Astrocyte of the hippocampus (primary cell): ENCODE results near the gene KIF23.

Source experiments
- DNase-seq: peaks from one replicate; pipeline ENCODE4 v3.0.0; 2011; ENCODE audit warnings: low read depth, low spot score

The KIF23 gene

DNA sequence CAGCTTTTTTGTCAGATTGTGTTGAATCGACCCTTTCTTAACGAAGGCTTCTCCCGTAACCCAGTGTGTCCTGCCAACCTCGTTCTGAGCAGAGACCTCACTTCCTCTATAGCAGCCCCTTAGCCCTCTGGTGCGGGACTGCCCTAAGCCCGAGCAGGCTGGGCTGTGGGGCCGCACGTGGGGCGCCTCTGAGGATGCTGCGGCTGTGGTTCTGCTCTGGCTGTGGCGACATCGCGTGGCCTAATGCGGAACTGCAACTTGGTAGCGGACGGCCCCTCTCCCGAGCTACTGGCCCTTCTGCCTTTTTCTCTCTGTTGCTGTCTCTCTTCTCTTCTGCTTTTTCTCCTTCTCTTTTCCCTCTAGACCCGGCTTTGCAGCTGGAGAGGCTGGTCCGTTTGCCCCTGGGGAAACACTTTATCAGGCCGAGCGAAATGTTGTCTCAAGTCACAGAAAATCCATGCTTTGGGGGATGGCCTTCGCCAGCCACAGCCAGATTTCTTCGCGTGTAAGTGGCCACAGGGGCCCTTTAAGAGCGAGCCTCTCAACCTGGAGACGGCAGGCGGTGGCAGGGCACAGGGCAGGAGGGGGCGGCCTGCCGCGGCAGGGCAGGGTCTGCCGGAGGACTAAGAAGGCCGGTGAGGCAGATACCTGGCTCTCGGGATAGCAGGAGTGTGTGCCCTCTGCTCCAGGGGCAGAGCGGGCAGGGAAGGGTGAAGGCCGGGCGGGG, 19.4 kb upstream of the KIF23 start:
- peak; percentile 89 for DNase-seq

DNA sequence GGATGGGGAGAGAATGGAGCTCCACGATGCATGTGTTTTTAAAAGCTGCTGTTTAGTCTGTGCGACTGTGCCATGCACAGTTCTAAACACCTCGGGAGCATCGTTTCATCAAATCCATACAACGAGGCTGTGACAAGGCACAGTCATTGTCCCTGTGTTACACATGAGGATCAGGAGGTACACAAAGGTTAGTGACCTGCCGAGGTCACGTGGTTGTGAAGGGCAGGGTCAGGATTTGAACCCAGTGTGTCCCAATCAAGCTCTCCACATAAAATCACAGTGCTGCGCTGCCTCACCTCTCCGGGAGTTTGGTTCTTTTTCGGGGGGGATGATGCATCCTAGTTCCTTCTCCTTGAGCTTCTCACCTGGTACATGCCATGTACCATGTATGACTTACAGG, 18.7 kb upstream of the KIF23 start:
- DNase-seq, result no peak

DNA sequence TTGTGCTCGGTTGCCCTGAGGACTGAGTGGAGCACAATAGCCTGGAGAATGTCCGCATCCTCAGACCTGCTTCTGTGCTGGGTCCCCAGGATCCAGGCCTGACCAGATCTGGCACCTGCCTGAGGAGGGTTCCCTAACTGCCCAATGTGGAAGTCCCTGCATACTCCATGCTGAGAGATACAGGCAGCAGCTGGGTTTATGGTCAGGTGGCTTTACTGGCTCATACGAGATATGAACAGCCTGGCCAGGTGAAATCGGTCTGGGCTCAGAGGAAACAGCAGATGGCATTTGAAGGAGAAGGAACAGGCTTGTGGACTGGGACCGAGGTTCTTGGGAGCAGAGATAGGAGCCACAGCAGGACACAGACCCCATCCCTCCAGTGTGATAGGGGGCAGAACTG, 18.2 kb upstream of the KIF23 start:
- DNase-seq, result no peak

DNA sequence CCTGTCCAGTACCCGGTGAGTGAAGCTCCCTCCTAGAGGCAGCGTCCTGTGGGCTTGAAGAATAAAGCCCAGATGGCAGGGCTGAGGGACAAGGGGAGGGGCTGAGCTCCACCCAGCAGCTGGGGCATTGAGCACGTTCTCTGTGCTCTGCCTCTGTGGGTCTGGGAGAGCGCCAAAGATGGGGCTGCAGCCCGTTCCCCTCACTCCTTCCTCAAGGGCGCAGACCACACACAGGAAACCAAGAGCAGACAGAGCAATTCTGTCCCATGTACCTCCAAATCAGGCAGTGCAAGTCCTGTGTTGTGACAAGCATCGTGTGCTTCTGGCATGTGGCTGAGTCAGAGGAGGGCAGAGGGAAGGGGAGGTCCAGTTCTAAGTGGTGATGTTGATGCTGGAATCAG, 15.7 kb upstream of the KIF23 start:
- peak; percentile 72 for DNase-seq

DNA sequence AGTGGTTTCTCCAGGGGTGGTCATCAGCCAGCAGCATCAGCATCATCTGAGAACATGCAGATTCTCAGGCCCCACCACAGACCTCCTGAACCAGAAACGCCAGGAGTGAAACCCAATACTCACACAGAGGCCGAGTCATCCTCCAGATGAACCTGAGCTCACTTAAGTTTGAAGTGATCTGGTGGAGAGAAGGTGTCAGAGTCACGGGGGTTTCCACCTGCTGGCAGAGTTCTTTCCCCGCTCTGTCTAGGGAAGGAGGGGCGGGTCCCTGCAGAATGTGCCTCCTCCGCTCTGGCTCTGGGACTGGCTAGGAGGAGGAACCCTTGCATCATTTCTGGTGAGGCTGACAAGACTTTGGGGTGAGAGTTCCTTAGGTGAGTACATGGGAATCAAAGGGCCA, 13.3 kb upstream of the KIF23 start:
- no peak for DNase-seq

DNA sequence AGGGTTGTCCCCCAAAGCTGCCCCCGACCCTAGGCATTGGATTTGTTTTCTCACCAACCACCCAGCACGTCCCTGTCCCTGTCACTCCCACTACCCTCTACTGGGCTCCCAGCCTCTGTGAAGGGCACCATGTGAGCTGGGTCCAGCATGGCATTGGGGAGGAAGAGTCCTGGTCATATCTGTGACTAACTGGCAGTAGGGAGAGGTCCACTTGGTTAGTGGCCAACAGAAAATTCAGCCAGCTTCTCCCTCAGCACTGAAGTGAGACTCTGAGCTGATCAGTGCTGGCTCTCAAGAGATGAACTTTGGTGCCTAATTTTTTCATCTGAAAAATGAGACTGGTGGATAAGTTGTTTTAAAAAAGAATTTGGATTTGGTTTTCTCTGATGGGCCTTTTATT, 11.3 kb upstream of the KIF23 start:
- DNase-seq, result no peak

DNA sequence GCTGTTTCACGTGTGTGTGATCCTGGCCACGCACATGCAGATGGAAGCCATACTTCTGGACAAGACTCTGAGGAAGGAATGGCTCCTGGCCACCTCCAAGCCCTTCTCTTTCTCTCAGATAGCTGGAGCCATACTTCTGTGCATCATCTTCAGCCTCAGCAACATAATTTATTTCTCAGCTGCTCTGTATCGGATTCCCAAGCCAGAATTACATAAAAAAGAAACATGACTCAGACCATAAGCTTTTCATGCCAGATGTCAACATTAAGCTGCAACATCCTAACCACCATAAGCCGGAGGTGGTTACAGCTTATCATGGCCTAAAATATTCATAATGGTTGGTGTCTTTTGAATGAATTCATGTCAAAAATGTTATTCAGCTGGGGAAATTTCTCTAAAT, 10.6 kb upstream of the KIF23 start:
- DNase-seq, result peak; percentile 62

DNA sequence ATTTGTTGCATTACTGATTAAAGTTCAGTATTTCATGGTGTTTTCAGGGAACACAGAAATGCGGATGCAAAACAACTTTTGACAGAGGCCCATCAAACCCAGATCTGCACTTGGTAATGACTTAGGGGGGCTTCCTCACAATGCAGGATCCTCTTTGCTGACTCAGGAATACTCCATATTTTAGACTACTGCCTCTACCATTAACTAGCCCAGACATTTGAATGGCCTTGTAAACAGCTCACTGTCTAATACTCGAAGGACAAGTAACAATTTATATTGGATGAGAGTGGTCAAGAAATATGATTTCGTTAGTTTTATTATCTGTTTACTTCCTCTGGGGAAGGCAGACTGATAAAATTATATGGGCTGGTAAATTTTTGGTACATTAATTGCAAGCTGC, 9.0 kb upstream of the KIF23 start:
- no peak for DNase-seq

DNA sequence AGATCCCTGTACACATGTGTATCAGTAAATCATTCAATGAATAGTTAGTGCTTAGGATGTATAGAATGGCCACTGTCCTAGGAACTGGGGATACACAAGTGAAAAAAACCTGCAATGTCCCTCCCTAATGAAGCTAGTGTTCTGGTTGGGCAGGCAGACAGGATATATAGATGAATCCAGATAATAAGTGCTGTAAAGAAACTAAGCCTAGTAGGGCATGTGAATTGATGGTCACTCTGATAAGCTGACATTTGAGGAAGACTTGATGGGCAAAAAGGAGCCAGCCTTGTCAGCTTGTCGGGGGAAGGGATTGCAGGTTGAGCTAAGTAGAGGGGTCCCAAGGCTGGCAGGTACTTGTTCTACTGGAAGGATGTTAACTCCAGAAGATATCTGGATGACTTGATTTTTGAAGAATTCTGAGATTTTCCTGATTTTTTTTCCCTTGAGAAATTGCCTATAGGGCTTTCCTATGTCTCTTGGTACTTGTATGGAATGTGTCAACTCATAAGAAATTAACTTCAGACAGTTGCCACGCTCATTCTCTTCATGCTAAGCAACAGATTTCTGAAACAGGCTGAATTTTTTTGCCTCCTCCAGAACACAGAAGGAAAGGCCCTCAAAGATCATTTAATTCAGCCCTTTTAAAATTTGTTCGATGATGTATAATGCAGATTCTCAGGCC, 6.3 kb upstream of the KIF23 start:
- DNase-seq, result no peak

DNA sequence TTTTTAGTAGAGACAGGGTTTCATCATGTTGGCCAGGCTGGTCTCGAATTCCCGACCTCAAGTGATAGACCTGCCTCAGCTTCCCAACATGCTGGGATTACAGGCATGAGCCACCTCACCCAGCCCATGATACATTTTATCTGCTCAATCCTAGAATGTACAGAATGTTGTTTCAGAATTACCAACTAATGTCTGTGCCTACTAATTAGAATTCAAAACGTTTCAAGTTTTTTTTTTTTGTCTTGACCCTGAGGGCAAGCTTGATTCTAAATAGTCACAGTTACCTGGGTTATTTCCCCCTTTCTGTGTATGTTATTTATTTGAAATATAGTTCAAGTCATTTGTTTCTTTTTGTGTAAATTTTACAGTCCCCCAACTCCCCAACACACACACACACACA, 5.3 kb upstream of the KIF23 start:
- DNase-seq, result no peak

DNA sequence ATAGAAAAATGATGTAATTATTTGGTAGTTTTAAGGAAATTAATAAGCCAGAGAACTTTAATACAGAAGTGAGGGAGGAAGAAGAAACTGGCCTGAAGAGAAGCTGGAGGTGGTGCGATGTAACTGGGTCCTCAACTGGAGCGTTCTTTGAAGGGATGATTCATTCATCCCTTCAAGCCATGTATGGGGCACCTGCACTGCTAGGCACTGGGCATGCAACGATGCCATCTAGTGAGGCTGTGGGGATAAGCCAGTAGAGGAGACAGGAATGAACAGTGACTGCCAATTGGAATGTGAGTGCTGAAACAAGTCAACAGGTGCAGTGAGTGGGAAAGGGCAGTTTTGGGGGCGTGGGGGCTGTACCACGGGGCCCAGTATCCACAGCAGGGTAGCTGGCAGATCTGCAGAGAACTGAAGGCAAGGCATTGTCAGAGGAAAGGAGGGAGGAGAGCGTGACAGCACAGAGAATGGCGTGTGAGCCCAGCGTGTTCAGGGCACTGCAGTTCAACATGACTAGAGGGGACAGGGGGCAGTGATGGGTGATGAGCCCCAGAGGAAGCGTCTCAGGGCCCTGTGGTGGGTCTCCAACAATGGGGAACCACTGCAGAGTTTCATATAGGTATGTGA, 3.8 kb upstream of the KIF23 start:
- peak; percentile 63 for DNase-seq

DNA sequence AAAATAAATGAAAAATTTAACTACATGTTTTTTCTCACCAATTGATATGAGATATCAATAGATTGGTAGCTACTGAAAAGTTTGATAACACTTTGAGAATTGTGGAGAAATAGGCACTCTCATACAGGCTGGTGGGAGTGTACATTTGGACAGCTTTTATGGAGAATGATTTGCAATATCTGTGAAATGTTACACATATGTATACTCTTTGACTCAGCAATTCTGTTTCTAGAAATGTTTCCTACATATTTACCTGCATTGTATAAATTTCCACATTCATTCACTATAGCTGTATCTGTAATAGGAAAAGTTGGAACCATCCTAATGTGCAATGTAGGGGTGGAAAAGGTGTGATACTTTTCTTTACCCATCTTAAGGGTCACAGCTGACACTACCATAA, 1.9 kb upstream of the KIF23 start:
- DNase-seq, result no peak

DNA sequence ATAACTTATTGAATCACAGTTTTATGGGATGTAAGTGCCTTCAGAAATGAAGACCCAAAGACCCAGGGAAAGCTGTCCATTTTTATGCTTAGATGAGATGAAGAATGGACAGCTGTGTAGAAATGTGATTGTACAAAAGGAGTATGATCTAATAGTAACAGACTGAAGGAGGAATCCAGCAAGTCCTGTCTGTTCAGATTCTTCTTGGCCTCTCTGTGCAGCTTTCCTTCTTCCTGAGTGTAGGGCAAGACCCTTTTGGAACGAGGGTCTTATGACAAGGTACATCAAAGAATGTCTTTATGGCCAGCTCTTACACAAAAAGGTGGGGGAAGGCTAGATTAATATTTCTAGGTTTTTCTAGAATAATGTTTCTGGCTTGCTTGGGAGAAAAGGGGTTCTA, 1.4 kb upstream of the KIF23 start:
- DNase-seq, result no peak

DNA sequence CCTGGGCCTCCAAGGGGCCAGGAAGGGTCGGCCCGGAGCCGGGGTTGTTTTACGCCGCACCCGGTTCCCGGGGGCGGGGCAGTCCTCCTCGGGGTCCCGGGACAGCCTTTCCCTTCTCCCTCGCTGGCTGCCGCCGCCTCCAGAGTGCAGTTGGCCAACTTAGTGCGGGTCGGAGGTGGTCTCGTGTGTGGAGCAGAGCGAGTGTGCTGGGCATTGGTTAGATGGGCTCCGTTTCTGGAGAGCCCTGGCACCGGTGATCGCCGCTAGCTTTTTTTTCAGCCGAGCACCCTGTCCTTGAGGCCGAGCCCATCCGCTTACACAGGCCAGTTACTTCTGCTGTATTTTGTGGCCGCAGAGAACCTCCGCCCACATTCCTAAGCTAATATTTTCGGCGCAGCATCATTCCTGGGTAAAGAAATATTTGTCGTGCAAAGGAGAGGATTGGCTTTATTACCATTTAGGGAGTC, 585 bp downstream of the KIF23 start:
- peak; percentile 96 for DNase-seq

DNA sequence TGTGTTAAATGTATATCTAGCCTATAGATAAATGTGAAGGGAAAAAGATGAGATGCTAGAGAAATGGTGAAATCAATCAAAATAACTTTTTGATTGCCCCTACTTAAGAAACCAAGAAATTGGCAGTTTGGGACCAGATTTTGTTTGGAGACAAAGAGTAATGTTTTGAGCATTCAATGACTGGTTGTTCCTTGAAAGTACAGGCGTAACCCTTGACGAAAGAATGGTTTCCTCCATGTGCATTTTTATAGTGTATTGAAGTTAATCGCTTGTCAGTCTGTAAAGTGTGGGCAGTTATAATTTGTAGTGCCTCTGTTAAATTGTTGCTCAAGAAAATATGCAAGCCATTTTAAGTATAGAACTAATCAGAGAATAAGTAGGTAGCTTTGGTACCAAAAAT, 1.2 kb downstream of the KIF23 start:
- DNase-seq, result peak; percentile 50

DNA sequence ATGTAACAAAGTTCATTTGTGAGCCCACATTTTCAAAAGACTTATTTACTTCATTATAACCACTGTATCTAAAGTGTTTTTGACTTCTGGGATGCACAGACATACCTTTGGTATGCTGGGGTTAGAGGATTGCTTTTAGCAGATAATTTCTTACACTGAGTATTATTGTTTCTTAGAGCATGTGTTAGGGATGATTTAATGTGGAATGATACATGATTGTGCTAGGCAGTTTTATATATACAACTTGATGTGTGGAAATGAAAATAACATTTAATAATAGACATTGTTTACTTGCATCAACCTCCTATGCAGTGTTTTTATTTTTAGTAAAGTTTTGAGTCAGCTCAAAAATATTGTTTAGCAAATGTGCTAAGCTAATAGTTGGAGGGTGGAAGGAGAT, 3.4 kb downstream of the KIF23 start:
- DNase-seq, result no peak

DNA sequence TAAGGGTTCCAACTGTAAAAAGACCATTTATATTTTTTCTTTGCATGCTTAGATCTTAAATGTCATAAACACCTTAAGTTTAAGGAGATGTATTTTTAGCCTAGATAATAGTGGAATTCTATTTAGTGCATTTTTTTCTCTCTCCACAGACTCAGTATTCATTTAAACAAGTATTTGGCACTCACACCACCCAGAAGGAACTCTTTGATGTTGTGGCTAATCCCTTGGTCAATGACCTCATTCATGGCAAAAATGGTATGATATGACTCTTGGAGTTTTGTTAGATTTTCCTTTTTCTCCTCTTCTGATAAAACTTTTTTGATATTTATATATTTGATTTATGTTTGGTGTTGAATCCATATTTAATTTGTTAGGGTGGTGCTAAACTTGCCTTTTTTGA, 7.3 kb downstream of the KIF23 start:
- peak; percentile 83 for DNase-seq

DNA sequence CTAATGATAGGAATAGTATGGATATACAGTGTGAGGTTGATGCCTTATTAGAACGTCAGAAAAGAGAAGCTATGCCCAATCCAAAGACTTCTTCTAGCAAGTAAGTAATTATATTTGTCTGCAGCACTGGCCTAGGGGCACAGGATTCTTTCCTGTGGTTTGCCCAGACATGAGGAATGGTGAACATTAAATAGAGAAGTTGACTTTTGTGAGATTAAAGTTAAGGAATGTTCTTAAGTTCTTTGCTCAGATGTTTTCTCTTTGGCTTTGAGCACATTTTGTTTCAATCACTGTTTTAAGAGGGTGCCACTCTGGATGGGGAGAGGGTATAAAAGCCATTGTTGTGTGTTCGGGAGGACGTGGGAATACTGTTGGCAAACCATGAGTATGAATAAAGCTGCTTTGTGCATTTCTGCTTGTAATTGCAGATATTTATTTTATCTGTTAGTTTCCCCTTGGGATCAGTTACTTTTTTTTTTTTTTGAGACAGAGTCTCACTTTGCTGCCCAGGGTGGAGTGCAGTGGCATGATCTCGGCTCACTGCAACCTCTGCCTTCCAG, 8.3 kb downstream of the KIF23 start:
- DNase-seq, result peak; percentile 68

DNA sequence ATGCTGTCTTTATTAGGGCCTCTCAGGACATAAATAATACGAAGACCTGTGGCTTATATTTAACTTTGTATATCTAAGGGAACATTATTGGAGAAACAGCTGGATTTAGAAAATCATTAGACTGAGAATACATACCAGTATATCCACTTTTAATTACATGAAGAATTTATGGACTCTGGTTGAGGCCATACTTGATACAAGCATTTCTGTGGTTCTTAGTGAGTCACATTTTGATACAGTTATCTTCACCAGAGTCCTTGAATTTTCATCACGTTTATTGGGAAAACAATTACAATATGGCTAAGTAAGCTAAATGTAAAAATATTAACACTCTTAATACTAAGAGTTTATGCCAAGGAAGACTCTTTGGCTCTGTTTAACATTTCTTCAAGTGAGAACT, 9.9 kb downstream of the KIF23 start:
- DNase-seq, result no peak

DNA sequence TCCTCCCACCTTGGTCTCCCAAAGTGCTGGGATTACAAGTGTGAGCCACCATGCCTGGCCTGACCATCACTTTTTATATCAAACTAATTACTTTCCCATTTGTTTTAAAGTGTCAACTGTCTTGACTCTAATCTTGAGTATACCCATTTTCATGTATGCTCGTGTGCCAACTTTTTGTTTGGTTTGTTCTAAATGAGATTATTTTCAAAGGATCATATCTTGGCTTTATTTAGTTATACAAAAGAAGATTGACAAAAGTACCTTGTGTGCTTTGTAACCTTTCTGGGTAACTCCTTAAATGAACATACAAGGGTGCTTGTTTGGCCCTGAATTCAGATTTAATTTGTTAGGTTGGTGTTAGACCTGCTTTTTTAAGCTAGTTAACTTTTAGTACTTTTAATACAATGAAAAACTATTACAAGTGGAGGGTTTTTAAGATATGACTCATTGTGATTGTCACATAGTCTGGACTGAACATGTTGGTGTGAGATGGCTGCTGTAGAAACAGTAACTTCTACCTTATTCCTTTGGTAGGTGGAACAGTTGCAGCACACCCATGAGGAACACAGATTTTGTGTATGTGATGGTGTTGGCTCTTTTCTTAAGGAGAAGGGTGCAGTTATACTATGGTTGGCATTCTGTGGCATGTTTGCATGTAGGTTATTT, 10.7 kb downstream of the KIF23 start:
- peak; percentile 26 for DNase-seq

DNA sequence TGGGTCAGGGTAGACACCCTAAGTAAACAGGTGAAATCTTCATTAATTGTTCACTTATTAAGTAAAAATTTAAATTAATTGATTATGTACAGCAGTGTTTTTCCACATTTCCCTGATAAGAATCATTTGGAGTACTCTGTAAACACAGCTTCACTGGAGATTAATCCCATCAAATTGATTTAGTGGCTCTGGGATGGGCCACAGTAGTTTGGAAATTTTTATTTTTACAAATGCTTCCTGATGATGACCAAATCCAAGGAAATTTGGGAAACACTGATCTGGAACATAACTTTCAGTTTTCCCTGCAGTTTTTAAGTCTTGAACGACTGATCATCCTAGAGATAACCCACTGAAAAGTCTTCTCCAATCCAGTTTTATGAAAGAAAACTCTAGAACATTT, 19.7 kb downstream of the KIF23 start:
- DNase-seq, result no peak

DNA sequence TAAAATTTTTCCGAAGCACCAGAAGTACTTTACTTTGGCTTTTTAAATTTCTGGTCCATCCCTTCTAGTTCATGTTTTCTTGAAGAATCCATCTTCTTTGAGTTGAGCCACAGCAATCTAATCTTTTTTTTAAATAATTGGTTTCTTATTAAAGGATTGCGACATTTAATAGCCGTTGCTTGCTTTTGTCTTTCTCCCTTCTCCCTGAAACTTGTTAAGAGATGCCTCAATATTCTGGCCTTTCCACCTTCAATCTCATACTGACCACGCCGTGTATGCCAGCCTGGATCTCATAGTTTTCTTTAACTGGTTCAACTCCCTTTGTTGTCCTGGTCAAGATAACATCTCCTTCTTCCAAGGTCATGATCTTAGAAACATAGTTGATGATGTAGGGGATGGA, 20.1 kb downstream of the KIF23 start:
- DNase-seq, result no peak
